ENCODE results near the gene AGPAT1. TPM values are rescaled to one million over a fixed set of nuclear protein-coding genes. Genes with fewer than 3 reads are reported as not detected.
"Not testable (repeated sequence)": the region's sequence is repeated elsewhere in the genome, so short reads cannot be mapped to it uniquely, and the experiment has no call there.

The AGPAT1 gene
- polyA plus RNA-seq, 1 donor from 2014 or later, result 17.2 TPM

- Mint-ChIP-seq H3K4me3 (peak overlapping the region; percentile 92 to 99 (median 96)), H3K4me1 (peaks cover 30 to 34% (median 31%) of the 10 kb centered on the region in 3 donors), H3K27ac (peak overlapping the region; percentile 96 to 99 (median 96))
- not testable (repeated sequence) for H3K9me3 Mint-ChIP-seq, H3K27me3 Mint-ChIP-seq, H3K36me3 Mint-ChIP-seq
Measured at GRCh38 chr6:32193096-32193495, 17.2 kb upstream of the AGPAT1 start.

GRCh38 chr6:32192608-32193039 is 16.7 kb upstream of the AGPAT1 start, which contains the start of gene GPSM3:
Gene GPSM3 (minus strand): TSS chr6:32192643. CDS start chr6:32192513, 130 bp downstream.
- no peaks in the 10 kb centered on the region for H3K27me3 Mint-ChIP-seq
- peaks cover 31 to 34% (median 32%) of the 10 kb centered on the region in 3 donors for H3K4me1 Mint-ChIP-seq
- no peaks in the 10 kb centered on the region for H3K9me3 Mint-ChIP-seq
- peak within 1 kb of the TSS; percentile 96 to 99 (median 96) for H3K27ac Mint-ChIP-seq
- peak within 1 kb of the TSS; percentile 92 to 99 (median 96) for H3K4me3 Mint-ChIP-seq
- peaks cover 3% of the 10 kb centered on the region for H3K36me3 Mint-ChIP-seq

GRCh38 chr6:32191696-32192607 is 16.1 kb upstream of the AGPAT1 start:
- H3K36me3 Mint-ChIP-seq, result peaks cover 3% of the 10 kb centered on the region
- H3K27ac Mint-ChIP-seq, result peak overlapping the region; percentile 96 to 99 (median 96)

GRCh38 chr6:32190911-32191677 is 15.2 kb upstream of the AGPAT1 start:
- Mint-ChIP-seq H3K27ac (peak overlapping the region; percentile 96 to 99 (median 96)), H3K4me1 (peaks cover 38 to 41% (median 40%) of the 10 kb centered on the region in 3 donors), H3K4me3 (peak overlapping the region; percentile 92 to 99 (median 96)), H3K36me3 (peaks cover 3% of the 10 kb centered on the region), H3K9me3 (no peaks in the 10 kb centered on the region), H3K27me3 (no peaks in the 10 kb centered on the region)

More at GRCh38 chr6:32191696-32192607, 16.1 kb upstream of the AGPAT1 start:
- Mint-ChIP-seq H3K9me3 (no peaks in the 10 kb centered on the region), H3K4me1 (peaks cover 34 to 36% (median 35%) of the 10 kb centered on the region in 3 donors), H3K27me3 (no peaks in the 10 kb centered on the region), H3K4me3 (peak overlapping the region; percentile 92 to 99 (median 96))

- peaks cover 3% of the 10 kb centered on the region for H3K36me3 Mint-ChIP-seq
- H3K27ac Mint-ChIP-seq, result peak within 1 kb of the TSS; percentile 97 to 99 (median 98)
- H3K4me1 Mint-ChIP-seq, result peaks cover 41 to 44% (median 44%) of the 10 kb centered on the region in 3 donors
- H3K4me3 Mint-ChIP-seq, result peak within 1 kb of the TSS; percentile 93 to 99 (median 96)
- H3K27me3 Mint-ChIP-seq, result no peaks in the 10 kb centered on the region
- no peaks in the 10 kb centered on the region for H3K9me3 Mint-ChIP-seq
Measured at GRCh38 chr6:32190054-32190851, 14.4 kb upstream of the AGPAT1 start, which contains the start of gene PBX2. Gene PBX2 (minus strand): TSS chr6:32190202. CDS start chr6:32189915, 287 bp downstream.

GRCh38 chr6:32189742-32190053 is 13.8 kb upstream of the AGPAT1 start:
- no peaks in the 10 kb centered on the region for H3K27me3 Mint-ChIP-seq
- H3K9me3 Mint-ChIP-seq, result no peaks in the 10 kb centered on the region
- peaks cover 3% of the 10 kb centered on the region for H3K36me3 Mint-ChIP-seq
- H3K4me3 Mint-ChIP-seq, result peak overlapping the region; percentile 86 to 98 (median 94)
- H3K4me1 Mint-ChIP-seq, result peaks cover 37 to 38% (median 38%) of the 10 kb centered on the region in 3 donors
- H3K27ac Mint-ChIP-seq, result peak overlapping the region; percentile 90 to 99 (median 98)

- peaks cover 33 to 37% (median 35%) of the 10 kb centered on the region in 3 donors for H3K4me1 Mint-ChIP-seq
- peaks cover 3% of the 10 kb centered on the region for H3K36me3 Mint-ChIP-seq
- H3K9me3 Mint-ChIP-seq, result no peaks in the 10 kb centered on the region
- peak overlapping the region; percentile 90 to 98 (median 96) for H3K27ac Mint-ChIP-seq
- peak overlapping the region; percentile 86 to 97 (median 94) for H3K4me3 Mint-ChIP-seq
- no peaks in the 10 kb centered on the region for H3K27me3 Mint-ChIP-seq
Measured at GRCh38 chr6:32189069-32189741, 13.3 kb upstream of the AGPAT1 start.

GRCh38 chr6:32188381-32189068 is 12.6 kb upstream of the AGPAT1 start:
- peaks cover 27 to 34% (median 28%) of the 10 kb centered on the region in 3 donors for H3K4me1 Mint-ChIP-seq
- no peaks in the 10 kb centered on the region for H3K9me3 Mint-ChIP-seq
- peak overlapping the region; percentile 90 to 98 (median 96) for H3K27ac Mint-ChIP-seq
- H3K27me3 Mint-ChIP-seq, result no peaks in the 10 kb centered on the region
- peaks cover 3% of the 10 kb centered on the region for H3K36me3 Mint-ChIP-seq
- peak overlapping the region; percentile 86 to 97 (median 94) for H3K4me3 Mint-ChIP-seq

- Mint-ChIP-seq H3K4me3 (peak overlapping the region in 3 of 4 donors; percentile 84 to 95 (median 93)), H3K4me1 (peaks cover 24 to 31% (median 27%) of the 10 kb centered on the region in 3 donors), H3K27ac (peak overlapping the region; percentile 71 to 98 (median 96))
- not testable (repeated sequence) for H3K36me3 Mint-ChIP-seq, H3K27me3 Mint-ChIP-seq, H3K9me3 Mint-ChIP-seq
Measured at GRCh38 chr6:32187725-32188380, 12.0 kb upstream of the AGPAT1 start.

- Mint-ChIP-seq H3K27me3 (no peaks in the 10 kb centered on the region), H3K4me1 (peaks cover 24 to 31% (median 27%) of the 10 kb centered on the region in 3 donors), H3K36me3 (peaks cover 3% of the 10 kb centered on the region), H3K27ac (peak overlapping the region; percentile 93 to 98 (median 96)), H3K4me3 (peak overlapping the region; percentile 30 to 93 (median 84)), H3K9me3 (no peaks in the 10 kb centered on the region)
Measured at GRCh38 chr6:32187009-32187709, 11.3 kb upstream of the AGPAT1 start.

- not testable (repeated sequence) for H3K9me3 Mint-ChIP-seq, H3K36me3 Mint-ChIP-seq, H3K27me3 Mint-ChIP-seq
- Mint-ChIP-seq H3K4me1 (peaks cover 24 to 31% (median 27%) of the 10 kb centered on the region in 3 donors), H3K4me3 (peak overlapping the region; percentile 30 to 93 (median 81)), H3K27ac (peak overlapping the region; percentile 84 to 98 (median 93))
Measured at GRCh38 chr6:32186151-32186840, 10.4 kb upstream of the AGPAT1 start.

GRCh38 chr6:32185681-32186131 is 9.8 kb upstream of the AGPAT1 start:
- H3K9me3 Mint-ChIP-seq, H3K36me3 Mint-ChIP-seq, H3K27me3 Mint-ChIP-seq: not testable (repeated sequence)
- H3K4me3 Mint-ChIP-seq, result peak overlapping the region; percentile 44 to 93 (median 80)
- H3K4me1 Mint-ChIP-seq, result peaks cover 24 to 33% (median 29%) of the 10 kb centered on the region in 3 donors
- H3K27ac Mint-ChIP-seq, result peak overlapping the region; percentile 84 to 98 (median 93)

Data from IgD-negative memory B cell (primary cell).